ENCODE data around the gene TMEM135.

The TMEM135 gene

GRCh38 chr11:87194985-87195820 is 157.5 kb downstream of the TMEM135 start:
- no peak for DNase-seq (ENCODE audit: low spot score)

- DNase-seq (ENCODE audit: low spot score), result no peak
These were observed 160.6 kb downstream of the TMEM135 start for GRCh38 chr11:87198266-87198881.

GRCh38 chr11:87201376-87201775 is 163.6 kb downstream of the TMEM135 start:
- DNase-seq (ENCODE audit: low spot score), result no peak

GRCh38 chr11:87203907-87204602 is 166.3 kb downstream of the TMEM135 start:
- DNase-seq (ENCODE audit: low spot score), result no peak

- no peak for DNase-seq (ENCODE audit: low spot score)
These were observed 175.2 kb downstream of the TMEM135 start for GRCh38 chr11:87212891-87213290.

- DNase-seq (ENCODE audit: low spot score), result no peak
These were observed 175.7 kb downstream of the TMEM135 start for GRCh38 chr11:87213444-87213843.

GRCh38 chr11:87215236-87215635 is 177.5 kb downstream of the TMEM135 start:
- peak; percentile 64 for DNase-seq (ENCODE audit: low spot score)

- DNase-seq (ENCODE audit: low spot score), result no peak
These were observed 181.5 kb downstream of the TMEM135 start for GRCh38 chr11:87219266-87219665.

- no peak for DNase-seq (ENCODE audit: low spot score)
These were observed 186.1 kb downstream of the TMEM135 start for GRCh38 chr11:87223816-87224215.

GRCh38 chr11:87224486-87224885 is 186.8 kb downstream of the TMEM135 start:
- DNase-seq (ENCODE audit: low spot score), result no peak

- DNase-seq (ENCODE audit: low spot score), result no peak
These were observed 191.1 kb downstream of the TMEM135 start for GRCh38 chr11:87228820-87229219.

GRCh38 chr11:87230995-87231394 is 193.3 kb downstream of the TMEM135 start:
- DNase-seq (ENCODE audit: low spot score), result no peak

GRCh38 chr11:87232320-87232719 is 194.6 kb downstream of the TMEM135 start:
- no peak for DNase-seq (ENCODE audit: low spot score)

GRCh38 chr11:87235366-87235765 is 197.6 kb downstream of the TMEM135 start:
- no peak for DNase-seq (ENCODE audit: low spot score)

- no peak for DNase-seq (ENCODE audit: low spot score)
These were observed 198.6 kb downstream of the TMEM135 start for GRCh38 chr11:87236368-87236767.

GRCh38 chr11:87239001-87239400 is 201.3 kb downstream of the TMEM135 start:
- DNase-seq (ENCODE audit: low spot score), result no peak

- no peak for DNase-seq (ENCODE audit: low spot score)
These were observed 201.8 kb downstream of the TMEM135 start for GRCh38 chr11:87239531-87239930.

- DNase-seq (ENCODE audit: low spot score), result no peak
These were observed 213.8 kb downstream of the TMEM135 start for GRCh38 chr11:87251560-87251959.

- DNase-seq (ENCODE audit: low spot score), result no peak
These were observed 215.1 kb downstream of the TMEM135 start for GRCh38 chr11:87252869-87253268.

- DNase-seq (ENCODE audit: low spot score), result no peak
These were observed 216.8 kb downstream of the TMEM135 start for GRCh38 chr11:87254562-87254961.

GRCh38 chr11:87255589-87255988 is 217.9 kb downstream of the TMEM135 start:
- DNase-seq (ENCODE audit: low spot score), result no peak

- DNase-seq (ENCODE audit: low spot score), result no peak
These were observed 219.1 kb downstream of the TMEM135 start for GRCh38 chr11:87256694-87257340.

Measured in kidney tubule cell (primary cell).